GM12892 (cell line): ENCODE data around the gene NOTCH2.

ENCODE experiments used
- DNase-seq: peaks from one replicate; pipeline ENCODE4 v3.0.0; 2011; ENCODE audit not compliant: insufficient read length
- FAIRE-seq: peaks from 2 replicates; lab custom pipeline; 2011; peaks lifted over from hg19 to GRCh38; lab: Jason Lieb, UNC
- POLR2A ChIP-seq: IDR thresholded peaks from 2 replicates; pipeline ENCODE4 v1.6.1; 2011; ENCODE audit warnings: low read depth, low read length, control low read depth
- POLR2AphosphoS5 ChIP-seq: IDR thresholded peaks from 2 replicates; pipeline ENCODE4 v1.6.1; 2011; ENCODE audit warnings: low read depth, low read length, control low read depth
- TAF1 ChIP-seq: IDR thresholded peaks from 2 replicates; pipeline ENCODE4 v1.6.1; 2011; ENCODE audit warnings: low read depth, mild to moderate bottlenecking, control low read depth, low read length, borderline replicate concordance

Gene NOTCH2

DNA sequence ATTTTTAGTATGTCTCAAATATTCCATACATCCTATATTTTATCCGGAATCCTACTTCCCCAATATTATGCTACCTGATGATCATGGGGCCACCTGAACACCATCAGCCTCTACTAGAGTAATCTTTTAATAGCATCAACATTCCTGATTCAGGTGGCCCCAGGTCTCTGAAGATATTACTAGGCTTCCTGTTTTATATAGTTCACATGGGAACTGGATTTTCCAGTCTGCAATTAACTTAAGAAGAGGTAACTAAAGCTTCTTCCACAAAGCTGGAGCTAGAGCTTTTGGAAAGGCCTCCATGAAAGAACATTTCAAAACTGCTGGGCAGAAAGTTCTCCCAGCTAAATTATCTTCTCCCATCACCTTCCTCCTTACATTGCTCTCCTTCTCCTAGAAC lies 100.9 kb downstream of the NOTCH2 start:
- DNase-seq (no peak), FAIRE-seq (no peak)
- TF ChIP-seq TAF1 (no peak), POLR2A (no peak)

- TF ChIP-seq TAF1 (no peak), POLR2AphosphoS5 (no peak), POLR2A (no peak)
- FAIRE-seq (peak; percentile 88), DNase-seq (no peak)
Observed at GRCh38 chr1:119968068-119968492, 101.4 kb downstream of the NOTCH2 start.

DNA sequence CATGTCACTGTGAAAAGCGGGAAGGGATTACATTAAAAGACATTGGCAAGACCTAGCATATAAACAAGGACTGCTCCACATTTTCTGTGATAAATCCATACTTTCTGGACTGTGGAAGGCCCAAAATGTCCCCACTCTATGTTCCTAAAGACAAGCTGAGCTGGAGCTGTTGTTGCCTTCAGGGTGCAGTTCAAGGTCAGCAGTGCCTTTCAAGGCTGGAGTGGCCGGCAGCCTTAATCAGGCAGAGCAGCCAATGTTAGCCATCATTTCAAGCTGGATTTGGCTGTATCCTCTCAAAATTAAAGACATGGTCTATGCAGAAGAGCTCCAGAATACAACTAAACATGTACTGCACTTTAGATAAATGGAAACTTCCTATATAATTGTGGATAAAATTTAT lies 102.8 kb downstream of the NOTCH2 start:
- FAIRE-seq (no peak), DNase-seq (no peak)
- TF ChIP-seq POLR2AphosphoS5: no peak
- no peak for TF ChIP-seq TAF1
- TF ChIP-seq POLR2A: no peak

DNA sequence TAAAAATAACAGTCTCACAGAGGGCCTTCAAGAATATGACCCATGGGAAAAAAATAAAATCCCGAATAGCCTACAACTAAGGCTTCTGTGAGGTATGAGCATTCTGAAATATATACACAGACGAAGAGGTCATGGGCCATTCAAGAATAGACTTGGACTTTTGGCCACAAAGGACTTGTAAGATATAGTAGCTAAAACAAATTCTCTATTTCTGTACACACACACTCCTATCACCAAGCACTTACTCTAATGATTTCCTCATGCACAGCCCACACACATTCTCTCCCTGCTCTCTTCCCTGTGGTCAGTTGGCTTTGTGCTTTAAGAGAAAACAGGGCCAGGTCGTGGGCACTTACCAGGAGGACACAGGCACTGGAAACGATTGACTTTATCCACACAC lies 103.4 kb downstream of the NOTCH2 start:
- no peak for TF ChIP-seq TAF1
- no peak for TF ChIP-seq POLR2A
- no peak for TF ChIP-seq POLR2AphosphoS5
- FAIRE-seq: no peak
- DNase-seq: no peak

DNA sequence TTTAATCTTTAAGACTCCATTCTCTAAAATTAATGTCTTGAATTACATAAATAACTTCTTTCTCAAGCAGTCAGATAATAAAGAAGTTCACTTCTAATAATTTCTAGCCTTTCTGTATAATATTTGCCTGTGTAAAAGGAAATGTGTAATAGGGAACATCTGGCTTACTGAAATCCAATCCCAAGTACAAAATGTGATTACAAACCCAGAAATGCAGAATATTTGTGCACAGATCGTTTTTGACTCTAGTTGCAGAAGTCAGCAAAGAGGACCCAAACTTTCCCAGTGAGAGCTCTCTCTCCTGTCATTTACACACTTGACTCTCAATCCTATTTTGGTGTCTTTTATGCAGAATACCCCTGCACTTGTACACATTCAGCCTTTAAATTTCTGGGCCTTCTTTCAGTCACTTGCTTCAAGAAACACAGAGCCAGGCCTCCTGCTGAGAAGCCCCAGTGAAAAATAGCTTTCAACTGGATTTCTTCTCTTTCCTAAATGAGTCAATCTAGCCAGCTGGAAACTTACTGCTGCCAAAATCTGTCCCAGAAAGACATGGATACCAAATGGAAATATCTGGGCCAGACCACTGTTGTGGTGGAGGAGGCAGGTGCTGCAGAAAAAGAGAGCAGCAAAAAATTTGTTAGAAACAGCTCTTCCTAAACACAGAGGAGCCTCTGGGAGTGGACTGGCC lies 104.6 kb downstream of the NOTCH2 start:
- no peak for TF ChIP-seq TAF1
- TF ChIP-seq POLR2A: no peak
- no peak for DNase-seq
- no peak for FAIRE-seq

- DNase-seq (no peak), FAIRE-seq (no peak)
- TF ChIP-seq TAF1 (no peak), POLR2AphosphoS5 (no peak), POLR2A (no peak)
Observed at GRCh38 chr1:119962296-119962968, 107.0 kb downstream of the NOTCH2 start.

- DNase-seq (no peak), FAIRE-seq (no peak)
- no peak for TF ChIP-seq TAF1
- TF ChIP-seq POLR2A: no peak
- no peak for TF ChIP-seq POLR2AphosphoS5
Observed at GRCh38 chr1:119960501-119960900, 109.0 kb downstream of the NOTCH2 start.

DNA sequence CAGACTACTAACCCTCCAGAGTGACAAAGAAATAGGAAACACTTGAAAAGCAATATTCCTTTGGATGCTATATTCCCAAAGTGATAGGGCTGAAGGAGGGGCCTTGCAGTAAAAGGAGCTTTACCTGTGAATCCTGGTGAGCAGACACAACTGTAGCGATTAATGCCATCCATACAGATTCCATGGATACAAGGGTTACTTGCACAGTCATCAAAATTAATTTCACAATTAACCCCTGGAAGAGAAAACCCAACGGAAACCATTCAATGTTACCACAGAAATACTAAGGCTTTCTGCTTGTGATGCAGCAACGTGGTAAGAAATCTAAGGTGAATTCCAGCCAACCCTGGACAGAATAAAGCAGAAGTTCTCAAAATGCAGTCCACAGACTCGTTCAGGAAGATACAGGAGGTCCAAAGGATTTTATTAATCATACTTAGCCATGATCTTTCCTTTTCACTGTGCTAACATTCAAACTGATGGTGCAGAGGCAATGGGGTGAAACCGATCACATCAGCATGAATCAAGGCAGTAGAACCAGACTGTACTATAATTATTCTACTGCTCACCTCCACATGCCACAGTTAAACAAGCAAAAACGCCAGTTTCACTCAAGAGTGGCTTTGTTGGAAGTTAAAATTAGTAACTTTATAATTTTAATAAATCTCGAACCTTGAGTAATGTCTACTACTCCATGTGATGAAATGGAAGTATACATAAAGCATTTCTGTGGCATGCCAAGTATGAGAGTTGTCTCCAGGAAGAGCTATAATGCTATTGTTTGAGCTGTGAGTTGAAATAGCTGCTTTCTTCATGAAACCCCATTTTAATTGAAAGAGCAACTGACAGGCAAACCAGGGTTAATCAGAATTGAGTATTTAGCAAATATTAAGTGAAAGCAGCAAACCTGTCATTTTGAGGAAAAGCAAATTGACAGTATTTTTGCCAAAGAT lies 109.9 kb downstream of the NOTCH2 start:
- FAIRE-seq (no peak), DNase-seq (no peak)
- no peak for TF ChIP-seq TAF1
- no peak for TF ChIP-seq POLR2A
- TF ChIP-seq POLR2AphosphoS5: no peak

GRCh38 chr1:119958223-119958622 lies 111.2 kb downstream of the NOTCH2 start:
- no peak for DNase-seq
- no peak for FAIRE-seq
- no peak for TF ChIP-seq TAF1

GRCh38 chr1:119956306-119956705 lies 113.2 kb downstream of the NOTCH2 start:
- TF ChIP-seq POLR2AphosphoS5 (no peak), POLR2A (no peak), TAF1 (no peak)
- DNase-seq (no peak), FAIRE-seq (no peak)

- FAIRE-seq: no peak
- no peak for DNase-seq
- TF ChIP-seq POLR2A: no peak
- no peak for TF ChIP-seq POLR2AphosphoS5
- TF ChIP-seq TAF1: no peak
Observed at GRCh38 chr1:119954476-119955422, 114.7 kb downstream of the NOTCH2 start.
